Midbrain (tissue), 1 donor: ENCODE data around the gene DMBX1.

Experiments
- DNase-seq: peaks from one replicate; lab custom pipeline; 2025; lab: John Stamatoyannopoulos, UW

The DMBX1 gene

DNA sequence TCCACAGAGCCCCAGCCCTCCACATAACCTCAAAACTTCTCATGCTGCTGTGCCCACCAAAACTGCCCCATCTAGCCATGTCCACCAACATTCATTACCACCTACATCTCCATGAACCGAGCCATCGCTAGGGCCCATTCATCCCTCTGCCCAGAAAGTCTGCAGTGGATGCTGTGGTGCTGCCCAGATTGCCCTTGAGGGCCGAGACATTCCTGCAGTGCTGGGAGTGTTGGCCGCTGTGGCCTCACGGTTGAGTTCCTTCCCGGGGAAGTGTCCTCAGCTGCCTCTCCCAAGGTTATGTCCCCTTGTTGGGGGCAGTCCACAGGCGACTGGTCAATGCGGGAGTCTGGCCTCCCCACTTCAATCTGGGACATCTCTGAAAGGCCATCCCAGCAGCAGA lies 30.3 kb upstream of the DMBX1 start:
- DNase-seq, result no peak

- DNase-seq, result no peak
These were observed 28.4 kb upstream of the DMBX1 start for GRCh38 chr1:46461017-46461808.

- DNase-seq, result no peak
These were observed 27.7 kb upstream of the DMBX1 start for GRCh38 chr1:46461809-46462448.

DNA sequence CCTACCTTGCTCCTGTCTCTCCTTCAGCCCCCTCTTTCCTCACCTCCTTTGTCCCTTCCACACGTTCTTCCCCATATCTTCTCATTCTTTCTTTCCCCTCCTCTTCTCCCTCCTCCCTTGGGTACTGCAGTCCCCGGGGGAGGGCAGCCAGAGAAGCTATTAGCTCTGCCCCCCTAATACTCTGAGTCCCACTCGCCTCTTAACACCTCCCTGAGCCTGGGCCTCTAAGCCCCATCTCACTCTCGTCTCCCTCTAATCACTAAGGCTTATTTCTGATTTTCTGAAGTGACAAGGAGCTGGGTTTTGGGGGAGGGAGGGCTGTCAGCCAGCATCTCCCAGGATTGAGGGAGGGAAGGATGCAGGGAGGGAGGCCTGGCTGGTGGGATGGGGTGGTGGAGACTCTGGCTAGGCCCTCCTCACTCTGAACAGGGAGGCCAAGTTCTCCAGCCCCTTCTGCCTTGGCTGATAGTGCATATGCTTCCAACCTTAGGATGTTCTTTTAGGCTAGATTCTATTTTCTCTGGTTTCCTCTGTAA lies 25.6 kb upstream of the DMBX1 start:
- DNase-seq, result no peak

GRCh38 chr1:46464915-46465314 lies 24.7 kb upstream of the DMBX1 start:
- DNase-seq, result no peak

DNA sequence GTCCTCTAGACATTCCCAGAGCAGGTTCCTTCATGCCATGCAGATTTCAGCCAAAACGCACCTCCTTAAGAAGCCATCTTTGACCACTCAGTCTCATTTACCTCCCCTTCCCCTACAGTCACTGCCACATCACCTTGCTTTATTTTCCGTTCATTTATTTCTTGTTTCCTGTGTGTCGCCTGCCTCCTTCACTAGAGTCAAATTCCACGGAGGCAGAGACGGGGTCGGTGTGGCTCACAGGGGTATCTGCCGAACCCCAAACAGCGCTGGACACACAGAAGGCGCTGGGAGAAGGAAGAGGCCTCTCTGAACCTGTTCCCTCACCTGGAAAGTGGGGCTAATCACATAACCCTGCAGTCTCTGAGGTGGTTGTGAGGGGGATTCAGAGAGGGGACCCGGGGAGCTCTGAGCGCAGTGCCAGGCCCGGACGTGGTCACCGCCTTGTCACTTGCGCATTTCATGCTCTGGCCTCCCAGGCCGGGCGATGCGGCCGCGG lies 23.6 kb upstream of the DMBX1 start:
- DNase-seq, result no peak

DNA sequence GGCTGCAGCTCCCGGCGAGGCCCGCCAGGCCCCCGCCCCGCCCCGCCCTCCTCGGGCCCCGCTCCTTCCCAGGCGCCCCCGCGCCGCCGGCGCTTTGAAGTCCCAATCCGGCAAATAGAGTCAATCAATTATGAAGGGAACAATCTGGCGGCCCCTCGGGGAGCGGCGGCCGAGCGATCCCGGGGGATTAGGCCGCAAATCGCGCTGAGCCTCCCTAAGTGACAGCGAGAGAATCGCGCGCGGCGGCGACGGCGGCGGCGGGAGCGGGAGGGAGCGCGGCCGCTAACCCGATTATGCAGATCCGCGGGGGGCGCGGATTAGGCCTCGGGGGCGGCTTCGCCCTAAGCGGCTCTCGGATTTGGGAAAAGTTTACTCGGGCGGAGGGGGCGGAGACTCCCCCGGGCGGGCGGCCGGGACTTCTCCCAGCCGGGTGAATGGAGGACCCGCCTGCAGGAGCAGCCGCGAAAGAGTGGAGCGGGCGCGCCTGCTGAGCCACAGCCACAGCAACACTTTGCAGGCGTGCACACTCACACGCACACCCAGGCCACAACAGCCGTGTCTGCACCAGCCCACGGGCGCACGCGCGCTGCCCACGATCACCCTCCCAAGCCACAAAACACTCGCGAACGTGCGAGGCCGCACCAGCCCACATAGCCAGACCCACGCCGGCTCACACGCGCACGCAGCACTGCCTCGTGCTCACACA lies 23.0 kb upstream of the DMBX1 start:
- no peak for DNase-seq

GRCh38 chr1:46467183-46467504 lies 22.5 kb upstream of the DMBX1 start:
- DNase-seq, result no peak

- no peak for DNase-seq
These were observed 19.8 kb upstream of the DMBX1 start for GRCh38 chr1:46469881-46470280.

DNA sequence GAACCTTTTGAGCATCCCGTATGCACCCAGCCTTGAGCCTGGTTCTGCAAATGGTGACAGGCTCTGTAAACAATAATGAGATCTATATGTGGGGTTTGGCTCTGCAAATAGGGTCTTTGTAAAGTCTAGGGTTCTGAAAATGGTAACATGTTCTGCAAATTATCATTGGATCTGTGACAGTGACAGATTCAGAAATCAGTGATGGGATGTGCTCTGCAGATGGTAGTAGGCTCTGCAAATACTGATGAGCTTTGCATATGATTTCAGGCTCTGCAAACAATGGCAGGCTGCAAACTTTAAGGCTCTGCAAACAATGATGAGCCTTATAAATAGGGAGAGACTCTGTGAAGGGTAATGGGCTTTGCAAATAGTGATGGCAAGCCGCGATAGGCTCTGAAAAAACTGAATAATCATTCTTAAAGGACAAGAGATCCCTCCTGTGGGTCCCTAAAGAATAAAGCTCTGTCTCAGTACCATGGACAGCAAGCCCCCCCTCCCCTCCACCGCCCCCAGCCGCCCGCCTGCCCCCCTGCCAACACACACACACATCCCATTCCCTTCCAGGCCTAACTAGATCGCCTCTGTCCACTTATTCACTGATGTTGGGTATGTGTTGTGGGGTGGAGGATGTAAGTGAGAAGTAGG lies 17.7 kb upstream of the DMBX1 start:
- no peak for DNase-seq

DNA sequence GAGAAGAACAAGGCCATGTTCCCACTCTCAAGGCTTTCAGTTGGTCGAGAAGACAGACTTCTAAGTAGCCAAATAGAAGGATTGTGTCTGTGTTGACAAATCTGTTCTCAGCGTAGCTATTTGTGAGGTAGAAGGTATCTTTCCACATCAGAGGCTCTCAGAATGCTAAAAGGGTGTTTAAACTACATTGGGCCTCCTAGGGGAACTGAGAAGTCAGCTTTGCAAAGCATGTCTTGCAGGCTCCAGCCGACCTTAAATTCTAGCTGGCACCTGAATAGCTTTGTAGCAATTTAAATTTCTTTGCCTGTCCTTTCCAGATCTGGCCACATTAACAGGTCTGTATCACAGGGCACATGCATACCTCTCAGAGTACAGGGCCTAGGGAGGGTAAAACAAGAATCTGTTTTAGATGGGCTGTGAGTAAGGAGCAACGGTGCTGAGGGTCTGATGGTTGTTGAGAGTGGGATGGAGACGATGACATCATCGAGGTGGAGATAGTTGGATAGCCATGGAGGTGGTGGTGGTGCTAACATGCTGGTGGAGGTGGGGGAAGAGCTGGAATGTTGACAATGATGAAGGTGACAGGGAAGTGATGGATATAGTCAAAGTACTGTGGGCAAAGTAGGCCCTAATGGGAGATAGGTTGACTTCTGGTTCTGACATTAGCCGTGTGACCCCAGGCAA lies 17.0 kb upstream of the DMBX1 start:
- DNase-seq, result no peak

- DNase-seq, result no peak
These were observed 15.6 kb upstream of the DMBX1 start for GRCh38 chr1:46473991-46474390.

DNA sequence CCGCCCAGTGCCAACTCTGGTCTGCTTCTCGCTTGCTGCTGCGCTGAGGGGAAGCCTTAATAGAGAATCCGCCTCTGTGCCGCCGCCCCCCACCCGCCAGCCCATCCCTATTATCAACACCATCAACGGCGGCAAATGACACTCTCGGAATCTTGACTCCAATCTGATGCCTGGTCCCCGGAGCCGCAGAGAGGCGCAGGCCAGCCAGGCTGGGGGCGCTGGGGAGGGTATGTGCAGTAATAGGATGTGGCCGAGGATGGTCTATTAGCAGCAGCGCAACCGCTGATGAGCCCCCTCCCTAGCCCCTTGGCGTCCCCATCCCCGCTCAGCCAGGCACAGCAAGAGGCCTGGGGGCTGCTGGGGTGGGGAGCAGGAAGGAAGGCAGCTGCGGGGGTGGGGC lies 15.1 kb upstream of the DMBX1 start:
- DNase-seq, result no peak

DNA sequence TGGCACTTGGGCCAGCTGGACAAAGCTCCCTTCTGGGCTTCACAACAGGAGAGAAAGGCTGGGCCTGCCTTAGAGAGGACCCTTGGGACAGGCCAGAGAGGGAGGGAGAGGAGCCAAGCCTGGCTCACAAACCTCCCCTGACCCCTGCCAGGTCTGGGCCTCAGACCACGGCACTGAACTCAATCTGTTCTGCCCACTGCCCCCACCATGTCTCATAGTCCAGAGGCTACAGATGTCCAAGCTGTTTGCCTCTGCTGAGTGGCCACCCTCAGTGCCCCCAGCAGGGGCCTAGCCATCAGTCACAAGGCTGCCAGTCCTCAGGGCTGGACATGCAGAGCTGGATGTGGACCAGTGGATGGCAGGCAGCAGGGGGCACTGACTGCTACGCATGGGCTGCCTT lies 13.0 kb upstream of the DMBX1 start:
- DNase-seq, result no peak

DNA sequence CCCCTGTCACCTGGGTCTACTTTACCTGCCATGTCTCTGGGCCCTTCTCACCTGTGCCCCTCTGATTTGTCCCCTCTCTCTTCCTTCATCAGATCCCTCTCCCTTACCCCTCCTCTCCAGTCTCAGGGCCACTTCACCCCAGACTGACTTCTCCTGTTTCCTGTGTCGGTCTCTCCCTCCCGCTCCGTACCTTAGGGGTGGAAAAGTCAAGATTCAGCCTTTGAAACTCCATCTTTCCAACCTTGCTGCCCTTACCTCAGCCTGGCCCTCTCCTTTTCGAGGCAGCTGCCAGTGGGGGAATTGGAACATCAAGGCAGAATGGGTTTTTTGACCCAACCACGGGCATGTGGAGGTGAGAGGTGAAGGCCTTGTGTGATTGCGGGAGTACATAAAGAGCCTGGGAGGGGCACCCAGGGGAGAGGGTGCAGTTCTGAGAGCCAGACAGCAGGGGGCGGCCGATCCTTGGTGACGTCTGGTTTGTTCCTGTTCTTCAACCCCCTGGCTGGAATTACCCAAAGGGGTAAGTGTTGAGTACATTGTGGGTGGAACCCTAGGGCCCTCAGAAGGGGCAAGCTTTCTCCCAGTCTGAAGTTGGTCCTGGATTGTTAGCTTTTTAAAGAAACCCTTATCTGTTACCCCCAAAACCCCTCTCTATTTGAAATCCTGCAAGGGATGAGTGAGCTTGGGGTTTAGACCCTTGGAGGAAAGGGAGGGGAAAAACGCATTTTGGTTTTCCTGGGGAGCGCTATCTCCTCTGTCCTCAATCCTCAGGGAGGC lies 12.3 kb upstream of the DMBX1 start:
- peak; percentile 58 for DNase-seq

DNA sequence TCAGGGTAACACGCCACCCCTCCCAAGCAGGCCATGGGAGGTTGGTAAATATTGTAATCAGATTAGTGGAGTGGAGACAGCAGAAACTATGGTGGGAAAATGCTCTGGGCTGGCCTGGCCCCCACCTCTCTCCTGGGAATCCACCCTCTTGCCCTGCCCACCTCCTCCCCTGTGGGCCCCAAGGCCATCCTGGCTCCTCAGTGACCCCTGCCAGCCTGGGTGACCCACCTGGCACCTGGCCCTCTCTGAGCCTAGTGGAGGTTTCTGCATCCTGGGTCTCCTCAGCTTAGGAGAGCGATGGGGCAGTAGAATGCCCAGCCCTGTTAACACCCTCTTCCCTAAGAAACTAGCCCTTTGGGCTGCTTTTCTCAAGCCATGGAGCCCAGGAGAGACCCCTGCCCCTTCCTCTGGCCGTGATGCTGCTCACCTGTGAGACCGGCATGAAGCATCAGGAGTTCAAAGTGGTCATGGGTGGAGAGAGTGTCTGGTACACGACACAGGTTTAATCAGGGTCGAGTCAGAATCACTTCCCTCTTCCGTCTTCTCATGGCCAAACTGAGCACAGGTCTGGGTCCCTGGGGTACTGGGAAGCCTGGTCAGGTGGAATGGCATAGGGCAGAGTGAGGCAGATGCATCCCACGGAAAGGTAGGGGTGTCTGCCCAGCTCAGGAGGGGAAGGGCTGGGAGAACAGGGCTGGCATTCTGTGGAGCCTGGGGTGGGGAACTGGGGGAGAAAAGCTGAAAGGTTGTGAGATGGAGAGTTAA lies 10.7 kb upstream of the DMBX1 start:
- no peak for DNase-seq

DNA sequence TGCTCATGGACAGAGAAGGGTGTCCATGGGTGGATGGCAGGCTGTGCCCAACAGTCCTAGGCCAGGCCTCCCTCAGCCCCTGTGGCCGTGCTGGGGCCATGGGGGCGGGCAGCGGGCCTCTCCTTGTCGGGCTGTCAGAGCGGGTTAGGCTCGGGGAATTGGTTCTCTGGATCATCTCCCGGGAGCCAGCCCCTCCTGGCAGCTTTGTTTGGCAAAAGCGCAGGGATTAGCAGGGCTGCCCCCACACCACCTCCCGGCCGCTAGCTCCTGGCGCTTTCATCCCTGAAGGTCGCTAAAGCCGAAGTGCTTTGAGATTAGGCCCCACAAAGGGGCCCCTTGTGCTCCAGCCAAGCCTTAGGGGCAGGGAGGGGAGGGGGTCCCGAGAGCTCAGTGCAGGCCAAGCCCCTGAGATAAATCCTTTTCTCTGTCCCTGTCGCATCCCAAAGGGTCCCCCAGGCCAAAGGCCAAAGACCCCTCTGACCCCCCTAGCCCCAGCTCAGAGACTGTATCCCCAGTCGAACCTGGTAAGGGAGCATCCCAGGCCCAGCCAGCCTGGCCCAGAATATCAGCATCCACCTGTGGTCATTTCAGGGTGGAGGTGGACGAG lies 9.8 kb upstream of the DMBX1 start:
- no peak for DNase-seq

GRCh38 chr1:46480959-46481646 lies 8.5 kb upstream of the DMBX1 start:
- no peak for DNase-seq

GRCh38 chr1:46481961-46482360 lies 7.7 kb upstream of the DMBX1 start:
- no peak for DNase-seq
